ENCODE measurements around the gene MORC3.

DNA sequence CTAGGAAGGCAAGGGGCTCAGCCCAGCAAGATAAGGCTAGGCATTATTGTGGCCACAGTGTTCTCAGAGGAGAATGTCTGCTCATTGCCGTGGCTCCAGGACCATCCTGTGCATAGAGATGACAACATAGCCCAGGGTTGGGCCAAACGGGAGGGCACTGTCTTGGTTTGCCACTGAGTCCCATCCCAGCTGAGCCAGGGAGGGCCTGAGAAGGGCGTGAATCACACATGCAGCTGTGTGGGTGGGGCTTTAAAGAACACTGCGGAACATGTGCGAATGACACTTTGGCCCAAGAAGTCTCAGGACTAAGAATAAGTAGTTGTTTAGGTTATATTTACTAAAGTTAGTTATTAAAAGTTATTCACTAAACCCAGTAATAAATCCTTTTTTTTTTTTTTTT lies 83.7 kb downstream of the MORC3 start:
- TF ChIP-seq SUZ12 (IDR thresholded peaks at IDR 0.05) (no peak), NFRKB (IDR thresholded peaks at IDR 0.05) (no peak), LEF1 (IDR thresholded peaks at IDR 0.05; ENCODE audit: borderline replicate concordance) (no peak), FOXM1 (IDR thresholded peaks at IDR 0.05; ENCODE audit: borderline replicate concordance) (no peak), ARNT (IDR thresholded peaks at IDR 0.05) (no peak)
